T-helper 9 cell (primary cell): ENCODE results near the gene TCEANC2.
"Not testable (repeated sequence)": the region's sequence is repeated elsewhere in the genome, so short reads cannot be mapped to it uniquely, and the experiment has no call there.

Experiments used
- DNase-seq: peaks from one replicate; pipeline ENCODE4 v3.0.0-alpha.2; 2020
- total RNA-seq, 2 donors: gene quantifications; one replicate each; lab custom pipeline; 2026; lab: John Stamatoyannopoulos, UW

TCEANC2 gene
- 14.0 to 30.6 reads per million in 2 donors for total RNA-seq

- DNase-seq: peak; percentile 93
These were observed at the start of gene TCEANC2, which contains the start of gene TMEM59 for GRCh38 chr1:54052934-54053744. Gene TCEANC2 (plus strand): TSS chr1:54053608. CDS start chr1:54054423, 815 bp downstream. Gene TMEM59 (minus strand): TSS chr1:54053204. CDS start chr1:54053188, 16 bp downstream.

GRCh38 chr1:54003750-54004480 lies 49.5 kb upstream of the TCEANC2 start:
- not testable (repeated sequence) for DNase-seq

- no peak for DNase-seq
These were observed 48.8 kb upstream of the TCEANC2 start for GRCh38 chr1:54004481-54005049.

- DNase-seq: no peak
These were observed 46.9 kb upstream of the TCEANC2 start for GRCh38 chr1:54006508-54006907.

GRCh38 chr1:54007613-54008012 lies 45.8 kb upstream of the TCEANC2 start:
- DNase-seq: no peak

GRCh38 chr1:54008876-54009275 lies 44.5 kb upstream of the TCEANC2 start:
- DNase-seq: no peak

GRCh38 chr1:54009406-54009805 lies 44.0 kb upstream of the TCEANC2 start:
- DNase-seq: no peak

- no peak for DNase-seq
These were observed 42.8 kb upstream of the TCEANC2 start for GRCh38 chr1:54010415-54011117.

- no peak for DNase-seq
These were observed 41.9 kb upstream of the TCEANC2 start for GRCh38 chr1:54011316-54012007.

- DNase-seq: no peak
These were observed 41.4 kb upstream of the TCEANC2 start for GRCh38 chr1:54012008-54012325.

GRCh38 chr1:54012863-54013262 lies 40.5 kb upstream of the TCEANC2 start:
- DNase-seq: no peak

GRCh38 chr1:54013393-54014008 lies 39.9 kb upstream of the TCEANC2 start:
- no peak for DNase-seq

GRCh38 chr1:54014009-54014629 lies 39.3 kb upstream of the TCEANC2 start:
- DNase-seq: no peak

- DNase-seq: no peak
These were observed 36.8 kb upstream of the TCEANC2 start for GRCh38 chr1:54016343-54017282.

- DNase-seq: no peak
These were observed 35.4 kb upstream of the TCEANC2 start, which contains the start of gene LDLRAD1 for GRCh38 chr1:54017979-54018378. Gene LDLRAD1 (minus strand): TSS chr1:54018186. CDS start chr1:54018112, 74 bp downstream.

GRCh38 chr1:54018635-54019034 lies 34.8 kb upstream of the TCEANC2 start:
- no peak for DNase-seq

- DNase-seq: not testable (repeated sequence)
These were observed 33.7 kb upstream of the TCEANC2 start for GRCh38 chr1:54019562-54020176.

GRCh38 chr1:54024358-54024757 lies 29.1 kb upstream of the TCEANC2 start:
- no peak for DNase-seq

GRCh38 chr1:54024811-54025210 lies 28.6 kb upstream of the TCEANC2 start:
- DNase-seq: not testable (repeated sequence)

- DNase-seq: no peak
These were observed 25.6 kb upstream of the TCEANC2 start for GRCh38 chr1:54027848-54028247.
